KOPT-K1 (cell line): ENCODE results near the gene SASS6.

ENCODE experiments used
- H3K27ac ChIP-seq: fragments of 200-600 bp; sonication (generic); 2 replicates; pipeline ENCODE4 v1.5.1; 2016; ENCODE audit warnings: antibody characterized with exemption, mild to moderate bottlenecking, low read depth, low read length; ENCODE audit not compliant: poor library complexity, severe bottlenecking
- H3K36me3 ChIP-seq: fragments of 200-600 bp; sonication (generic); 2 replicates; pipeline ENCODE4 v1.5.1; 2017; ENCODE audit warnings: antibody characterized with exemption, mild to moderate bottlenecking, low read length, moderate library complexity; ENCODE audit not compliant: insufficient read depth
- H3K9me3 ChIP-seq: fragments of 200-600 bp; sonication (generic); 2 replicates; pipeline ENCODE4 v1.5.1; 2017; ENCODE audit warnings: antibody characterized with exemption, low read length, mild to moderate bottlenecking; ENCODE audit not compliant: insufficient read depth, poor library complexity, severe bottlenecking

Gene SASS6

GRCh38 chr1:100132566-100133477, at the start of gene SASS6, which contains the start of gene TRMT13:
TSS of gene SASS6 (minus strand) at chr1:100132930. CDS start at chr1:100132814, 116 bp downstream.
TSS of gene TRMT13 (plus strand) at chr1:100133163. CDS start at chr1:100133169, 6 bp downstream.
- Histone ChIP-seq H3K36me3 (peaks cover 12% of the 10 kb centered on the region), H3K27ac (peak within 1 kb of the TSS; percentile 89), H3K9me3 (no peaks in the 10 kb centered on the region)

GRCh38 chr1:100178091-100178490, 45.4 kb upstream of the SASS6 start, which contains the start of gene LRRC39:
TSS of gene LRRC39 (minus strand) at chr1:100178256. CDS start at chr1:100168516, 9,740 bp downstream.
- Histone ChIP-seq H3K9me3 (no peaks in the 10 kb centered on the region), H3K36me3 (no peaks in the 10 kb centered on the region), H3K27ac (no peak within 1 kb of the TSS)

GRCh38 chr1:100177295-100178041, 44.7 kb upstream of the SASS6 start:
- no peaks in the 10 kb centered on the region for H3K9me3 ChIP-seq
- H3K27ac ChIP-seq, result no peak overlapping the region
- no peaks in the 10 kb centered on the region for H3K36me3 ChIP-seq

- Histone ChIP-seq H3K27ac (no peak overlapping the region), H3K9me3 (no peaks in the 10 kb centered on the region), H3K36me3 (no peaks in the 10 kb centered on the region)
These were observed 35.3 kb upstream of the SASS6 start for GRCh38 chr1:100168051-100168450.

GRCh38 chr1:100164702-100165101, 32.0 kb upstream of the SASS6 start:
- no peaks in the 10 kb centered on the region for H3K9me3 ChIP-seq
- H3K27ac ChIP-seq, result no peak overlapping the region
- no peaks in the 10 kb centered on the region for H3K36me3 ChIP-seq

- H3K9me3 ChIP-seq, result no peaks in the 10 kb centered on the region
- no peaks in the 10 kb centered on the region for H3K36me3 ChIP-seq
These were observed 31.5 kb upstream of the SASS6 start for GRCh38 chr1:100164216-100164615.

GRCh38 chr1:100162881-100163280, 30.2 kb upstream of the SASS6 start:
- Histone ChIP-seq H3K27ac (no peak overlapping the region), H3K36me3 (no peaks in the 10 kb centered on the region), H3K9me3 (no peaks in the 10 kb centered on the region)

More at GRCh38 chr1:100164216-100164615, 31.5 kb upstream of the SASS6 start:
- H3K27ac ChIP-seq, result no peak overlapping the region

GRCh38 chr1:100152271-100152670, 19.5 kb upstream of the SASS6 start:
- peaks cover 35% of the 10 kb centered on the region for H3K36me3 ChIP-seq
- no peak overlapping the region for H3K27ac ChIP-seq
- H3K9me3 ChIP-seq, result no peaks in the 10 kb centered on the region

- no peak overlapping the region for H3K27ac ChIP-seq
- H3K36me3 ChIP-seq, result peaks cover 41% of the 10 kb centered on the region
- H3K9me3 ChIP-seq, result no peaks in the 10 kb centered on the region
These were observed 18.9 kb upstream of the SASS6 start for GRCh38 chr1:100151679-100152078.

- no peak overlapping the region for H3K27ac ChIP-seq
These were observed 15.1 kb upstream of the SASS6 start for GRCh38 chr1:100147875-100148274.

GRCh38 chr1:100146958-100147357, 14.2 kb upstream of the SASS6 start:
- no peaks in the 10 kb centered on the region for H3K9me3 ChIP-seq

More at GRCh38 chr1:100147875-100148274, 15.1 kb upstream of the SASS6 start:
- no peaks in the 10 kb centered on the region for H3K9me3 ChIP-seq
- H3K36me3 ChIP-seq, result peaks cover 79% of the 10 kb centered on the region

GRCh38 chr1:100145116-100145515, 12.4 kb upstream of the SASS6 start:
- Histone ChIP-seq H3K36me3 (peaks cover 98% of the 10 kb centered on the region), H3K9me3 (no peaks in the 10 kb centered on the region), H3K27ac (no peak overlapping the region)

More at GRCh38 chr1:100146958-100147357, 14.2 kb upstream of the SASS6 start:
- peaks cover 87% of the 10 kb centered on the region for H3K36me3 ChIP-seq
- H3K27ac ChIP-seq, result no peak overlapping the region

- Histone ChIP-seq H3K36me3 (peaks cover 99% of the 10 kb centered on the region), H3K27ac (no peak overlapping the region)
These were observed 9.6 kb upstream of the SASS6 start for GRCh38 chr1:100142343-100142742.

GRCh38 chr1:100141192-100141591, 8.5 kb upstream of the SASS6 start:
- Histone ChIP-seq H3K36me3 (peaks cover 94% of the 10 kb centered on the region), H3K27ac (no peak overlapping the region), H3K9me3 (no peaks in the 10 kb centered on the region)

More at GRCh38 chr1:100142343-100142742, 9.6 kb upstream of the SASS6 start:
- H3K9me3 ChIP-seq, result no peaks in the 10 kb centered on the region

GRCh38 chr1:100137602-100138001, 4.9 kb upstream of the SASS6 start:
- Histone ChIP-seq H3K36me3 (peaks cover 59% of the 10 kb centered on the region), H3K9me3 (no peaks in the 10 kb centered on the region), H3K27ac (no peak overlapping the region)
